ENCODE data around the gene MREG. TPM values are rescaled to one million over a fixed set of nuclear protein-coding genes. Genes with fewer than 3 reads are reported as not detected.

MREG gene
- total and polyA plus RNA-seq, 2 experiments from 2014 or later: 19.4 to 25.3 TPM

DNA sequence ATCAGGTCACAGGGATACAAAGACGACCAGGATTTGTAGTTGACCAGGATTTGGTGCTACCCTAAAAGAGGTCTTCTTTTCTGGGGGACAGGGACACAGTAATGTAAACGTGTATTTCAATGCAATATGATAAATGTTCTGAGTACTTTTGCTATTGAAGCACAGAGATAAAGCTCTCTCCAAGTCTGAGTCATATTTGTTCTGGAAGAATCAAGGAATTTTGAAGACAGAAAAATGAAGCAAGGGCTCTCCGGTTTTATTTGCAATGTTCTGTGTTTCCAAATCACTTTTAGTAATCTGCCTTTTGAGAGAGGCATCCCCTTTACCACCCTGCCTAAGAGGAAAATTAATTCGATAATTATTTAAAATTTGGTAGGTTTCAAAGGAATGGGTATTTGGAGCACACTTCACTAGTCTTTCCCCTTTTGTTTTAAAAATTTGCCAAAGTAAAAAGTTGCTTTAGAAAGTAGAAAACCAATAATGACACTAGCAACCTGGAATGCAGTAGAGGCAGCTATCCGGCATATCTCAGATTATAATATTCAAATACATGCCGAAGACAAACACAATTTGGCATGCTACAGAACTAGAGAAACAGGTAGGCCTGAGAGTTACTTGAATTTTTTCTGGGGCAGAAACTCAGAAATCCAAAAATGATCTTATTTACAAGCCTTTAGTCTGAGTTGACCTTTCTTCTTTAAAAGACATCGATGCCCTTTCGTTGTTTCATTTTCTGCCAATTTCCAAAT is 82.7 kb downstream of the MREG start (continued):
- TF ChIP-seq, protein P1, sequence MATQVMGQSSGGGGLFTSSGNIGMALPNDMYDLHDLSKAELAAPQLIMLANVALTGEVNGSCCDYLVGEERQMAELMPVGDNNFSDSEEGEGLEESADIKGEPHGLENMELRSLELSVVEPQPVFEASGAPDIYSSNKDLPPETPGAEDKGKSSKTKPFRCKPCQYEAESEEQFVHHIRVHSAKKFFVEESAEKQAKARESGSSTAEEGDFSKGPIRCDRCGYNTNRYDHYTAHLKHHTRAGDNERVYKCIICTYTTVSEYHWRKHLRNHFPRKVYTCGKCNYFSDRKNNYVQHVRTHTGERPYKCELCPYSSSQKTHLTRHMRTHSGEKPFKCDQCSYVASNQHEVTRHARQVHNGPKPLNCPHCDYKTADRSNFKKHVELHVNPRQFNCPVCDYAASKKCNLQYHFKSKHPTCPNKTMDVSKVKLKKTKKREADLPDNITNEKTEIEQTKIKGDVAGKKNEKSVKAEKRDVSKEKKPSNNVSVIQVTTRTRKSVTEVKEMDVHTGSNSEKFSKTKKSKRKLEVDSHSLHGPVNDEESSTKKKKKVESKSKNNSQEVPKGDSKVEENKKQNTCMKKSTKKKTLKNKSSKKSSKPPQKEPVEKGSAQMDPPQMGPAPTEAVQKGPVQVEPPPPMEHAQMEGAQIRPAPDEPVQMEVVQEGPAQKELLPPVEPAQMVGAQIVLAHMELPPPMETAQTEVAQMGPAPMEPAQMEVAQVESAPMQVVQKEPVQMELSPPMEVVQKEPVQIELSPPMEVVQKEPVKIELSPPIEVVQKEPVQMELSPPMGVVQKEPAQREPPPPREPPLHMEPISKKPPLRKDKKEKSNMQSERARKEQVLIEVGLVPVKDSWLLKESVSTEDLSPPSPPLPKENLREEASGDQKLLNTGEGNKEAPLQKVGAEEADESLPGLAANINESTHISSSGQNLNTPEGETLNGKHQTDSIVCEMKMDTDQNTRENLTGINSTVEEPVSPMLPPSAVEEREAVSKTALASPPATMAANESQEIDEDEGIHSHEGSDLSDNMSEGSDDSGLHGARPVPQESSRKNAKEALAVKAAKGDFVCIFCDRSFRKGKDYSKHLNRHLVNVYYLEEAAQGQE (IDR thresholded peaks at IDR 0.05; ENCODE audit: unreplicated experiment): no peak
- TF ChIP-seq ZNF331 (CRISPR knock-in tag; IDR thresholded peaks at IDR 0.05; ENCODE audit: low read depth): no peak
- no peak for TF ChIP-seq NANOG (IDR thresholded peaks at IDR 0.05; ENCODE audit: borderline replicate concordance)
- no peak for TF ChIP-seq POLR2AphosphoS5 (IDR thresholded peaks at IDR 0.05; ENCODE audit: low read depth)
- TF ChIP-seq, protein P2, sequence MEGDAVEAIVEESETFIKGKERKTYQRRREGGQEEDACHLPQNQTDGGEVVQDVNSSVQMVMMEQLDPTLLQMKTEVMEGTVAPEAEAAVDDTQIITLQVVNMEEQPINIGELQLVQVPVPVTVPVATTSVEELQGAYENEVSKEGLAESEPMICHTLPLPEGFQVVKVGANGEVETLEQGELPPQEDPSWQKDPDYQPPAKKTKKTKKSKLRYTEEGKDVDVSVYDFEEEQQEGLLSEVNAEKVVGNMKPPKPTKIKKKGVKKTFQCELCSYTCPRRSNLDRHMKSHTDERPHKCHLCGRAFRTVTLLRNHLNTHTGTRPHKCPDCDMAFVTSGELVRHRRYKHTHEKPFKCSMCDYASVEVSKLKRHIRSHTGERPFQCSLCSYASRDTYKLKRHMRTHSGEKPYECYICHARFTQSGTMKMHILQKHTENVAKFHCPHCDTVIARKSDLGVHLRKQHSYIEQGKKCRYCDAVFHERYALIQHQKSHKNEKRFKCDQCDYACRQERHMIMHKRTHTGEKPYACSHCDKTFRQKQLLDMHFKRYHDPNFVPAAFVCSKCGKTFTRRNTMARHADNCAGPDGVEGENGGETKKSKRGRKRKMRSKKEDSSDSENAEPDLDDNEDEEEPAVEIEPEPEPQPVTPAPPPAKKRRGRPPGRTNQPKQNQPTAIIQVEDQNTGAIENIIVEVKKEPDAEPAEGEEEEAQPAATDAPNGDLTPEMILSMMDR (conservative IDR thresholded peaks at IDR 0.05; ENCODE audit: low read depth in 2 of 2): no peak

DNA sequence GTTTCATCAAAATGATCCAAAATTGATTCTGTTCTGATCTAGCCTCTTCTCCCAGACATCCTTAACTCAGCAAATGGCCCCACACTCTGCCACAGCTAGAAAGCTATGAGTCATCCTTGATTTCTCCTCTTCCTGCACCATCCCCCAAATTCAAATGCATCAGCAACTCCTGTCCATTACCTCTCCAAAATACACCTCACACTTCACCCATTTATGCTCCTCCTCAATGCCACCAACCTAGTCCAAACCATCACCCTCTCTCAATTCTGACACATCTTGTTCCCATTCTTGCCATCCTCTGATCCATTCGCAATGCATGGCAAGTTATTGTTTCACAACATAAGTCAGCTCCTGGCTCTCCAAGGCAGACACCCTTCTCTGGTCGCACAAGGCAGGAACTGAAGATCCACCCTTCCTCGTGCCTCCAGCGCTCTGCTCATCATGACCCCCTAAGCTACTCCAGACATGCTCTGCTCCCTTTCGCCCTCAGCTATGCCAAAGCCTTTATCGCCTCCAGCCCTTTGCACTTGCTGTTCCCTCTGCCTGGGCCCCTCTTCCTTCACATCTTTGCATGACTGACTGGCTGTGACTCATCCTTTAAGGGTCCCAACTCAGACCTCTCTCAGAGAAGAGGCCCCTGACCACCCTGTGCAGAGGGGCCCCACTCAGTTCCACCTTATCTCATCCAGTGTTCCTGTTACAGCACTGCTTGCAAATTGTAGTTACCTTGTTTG is 83.6 kb downstream of the MREG start:
- no peak overlapping the region for H2AFZ ChIP-seq
- H3K4me2 ChIP-seq: no peak overlapping the region
- no peak for DNase-seq (ENCODE audit: low spot score)
- Mint-ChIP-seq H3K27me3 (ENCODE audit: insufficient read depth, low read depth, poor library complexity) (peaks cover 3% of the 10 kb centered on the region), H3K27ac (no peak overlapping the region; the same call in 1 of the 2 replicates), H3K9me3 (peaks cover 5% of the 10 kb centered on the region; the same call in 1 of the 3 replicates), H3K4me3 (no peak overlapping the region), H3K4me1 (peaks cover 49% of the 10 kb centered on the region), H3K36me3 (ENCODE audit: low read depth) (peaks cover 40% of the 10 kb centered on the region)
- no peaks in the 10 kb centered on the region for H3K27me3 ChIP-seq (ENCODE audit: insufficient read depth)
- H3K9me2 ChIP-seq (ENCODE audit: insufficient read depth): peaks cover 6% of the 10 kb centered on the region; the same call in 1 of the 2 replicates
- no peaks in the 10 kb centered on the region for H3K79me2 ChIP-seq (replicated peaks; ENCODE audit: insufficient read depth)
- no peak for ATAC-seq
- 0 out of 2 replicates have a peak, but pooled peaks cover 13% of the 10 kb centered on the region for H3F3A ChIP-seq (replicated peaks; ENCODE audit: low read depth)
- H3K4me3 ChIP-seq: no peak overlapping the region
- H3K27ac ChIP-seq (ENCODE audit: low read depth): no peak overlapping the region
- no peaks in the 10 kb centered on the region for H4K20me1 ChIP-seq (replicated peaks; ENCODE audit: insufficient read depth)
- peaks cover 18% of the 10 kb centered on the region for H3K4me1 ChIP-seq (ENCODE audit: insufficient read depth)
- peaks cover 20% of the 10 kb centered on the region for H3K36me3 ChIP-seq (ENCODE audit: insufficient read depth)
- TF ChIP-seq EZH2phosphoT487 (IDR thresholded peaks at IDR 0.05; ENCODE audit: unreplicated experiment) (no peak), ZNF331 (CRISPR knock-in tag; IDR thresholded peaks at IDR 0.05; ENCODE audit: low read depth) (no peak), JUNB (IDR thresholded peaks at IDR 0.05; ENCODE audit: unreplicated experiment) (no peak), POLR2AphosphoS5 (IDR thresholded peaks at IDR 0.05; ENCODE audit: low read depth) (no peak; the same call in none of the 2 replicates), CREB1 (CRISPR knock-in tag; IDR thresholded peaks at IDR 0.05; ENCODE audit: low read depth) (no peak)
- TF ChIP-seq, protein P3, sequence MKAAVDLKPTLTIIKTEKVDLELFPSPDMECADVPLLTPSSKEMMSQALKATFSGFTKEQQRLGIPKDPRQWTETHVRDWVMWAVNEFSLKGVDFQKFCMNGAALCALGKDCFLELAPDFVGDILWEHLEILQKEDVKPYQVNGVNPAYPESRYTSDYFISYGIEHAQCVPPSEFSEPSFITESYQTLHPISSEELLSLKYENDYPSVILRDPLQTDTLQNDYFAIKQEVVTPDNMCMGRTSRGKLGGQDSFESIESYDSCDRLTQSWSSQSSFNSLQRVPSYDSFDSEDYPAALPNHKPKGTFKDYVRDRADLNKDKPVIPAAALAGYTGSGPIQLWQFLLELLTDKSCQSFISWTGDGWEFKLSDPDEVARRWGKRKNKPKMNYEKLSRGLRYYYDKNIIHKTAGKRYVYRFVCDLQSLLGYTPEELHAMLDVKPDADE (IDR thresholded peaks at IDR 0.05): no peak
- TF ChIP-seq, protein P4, sequence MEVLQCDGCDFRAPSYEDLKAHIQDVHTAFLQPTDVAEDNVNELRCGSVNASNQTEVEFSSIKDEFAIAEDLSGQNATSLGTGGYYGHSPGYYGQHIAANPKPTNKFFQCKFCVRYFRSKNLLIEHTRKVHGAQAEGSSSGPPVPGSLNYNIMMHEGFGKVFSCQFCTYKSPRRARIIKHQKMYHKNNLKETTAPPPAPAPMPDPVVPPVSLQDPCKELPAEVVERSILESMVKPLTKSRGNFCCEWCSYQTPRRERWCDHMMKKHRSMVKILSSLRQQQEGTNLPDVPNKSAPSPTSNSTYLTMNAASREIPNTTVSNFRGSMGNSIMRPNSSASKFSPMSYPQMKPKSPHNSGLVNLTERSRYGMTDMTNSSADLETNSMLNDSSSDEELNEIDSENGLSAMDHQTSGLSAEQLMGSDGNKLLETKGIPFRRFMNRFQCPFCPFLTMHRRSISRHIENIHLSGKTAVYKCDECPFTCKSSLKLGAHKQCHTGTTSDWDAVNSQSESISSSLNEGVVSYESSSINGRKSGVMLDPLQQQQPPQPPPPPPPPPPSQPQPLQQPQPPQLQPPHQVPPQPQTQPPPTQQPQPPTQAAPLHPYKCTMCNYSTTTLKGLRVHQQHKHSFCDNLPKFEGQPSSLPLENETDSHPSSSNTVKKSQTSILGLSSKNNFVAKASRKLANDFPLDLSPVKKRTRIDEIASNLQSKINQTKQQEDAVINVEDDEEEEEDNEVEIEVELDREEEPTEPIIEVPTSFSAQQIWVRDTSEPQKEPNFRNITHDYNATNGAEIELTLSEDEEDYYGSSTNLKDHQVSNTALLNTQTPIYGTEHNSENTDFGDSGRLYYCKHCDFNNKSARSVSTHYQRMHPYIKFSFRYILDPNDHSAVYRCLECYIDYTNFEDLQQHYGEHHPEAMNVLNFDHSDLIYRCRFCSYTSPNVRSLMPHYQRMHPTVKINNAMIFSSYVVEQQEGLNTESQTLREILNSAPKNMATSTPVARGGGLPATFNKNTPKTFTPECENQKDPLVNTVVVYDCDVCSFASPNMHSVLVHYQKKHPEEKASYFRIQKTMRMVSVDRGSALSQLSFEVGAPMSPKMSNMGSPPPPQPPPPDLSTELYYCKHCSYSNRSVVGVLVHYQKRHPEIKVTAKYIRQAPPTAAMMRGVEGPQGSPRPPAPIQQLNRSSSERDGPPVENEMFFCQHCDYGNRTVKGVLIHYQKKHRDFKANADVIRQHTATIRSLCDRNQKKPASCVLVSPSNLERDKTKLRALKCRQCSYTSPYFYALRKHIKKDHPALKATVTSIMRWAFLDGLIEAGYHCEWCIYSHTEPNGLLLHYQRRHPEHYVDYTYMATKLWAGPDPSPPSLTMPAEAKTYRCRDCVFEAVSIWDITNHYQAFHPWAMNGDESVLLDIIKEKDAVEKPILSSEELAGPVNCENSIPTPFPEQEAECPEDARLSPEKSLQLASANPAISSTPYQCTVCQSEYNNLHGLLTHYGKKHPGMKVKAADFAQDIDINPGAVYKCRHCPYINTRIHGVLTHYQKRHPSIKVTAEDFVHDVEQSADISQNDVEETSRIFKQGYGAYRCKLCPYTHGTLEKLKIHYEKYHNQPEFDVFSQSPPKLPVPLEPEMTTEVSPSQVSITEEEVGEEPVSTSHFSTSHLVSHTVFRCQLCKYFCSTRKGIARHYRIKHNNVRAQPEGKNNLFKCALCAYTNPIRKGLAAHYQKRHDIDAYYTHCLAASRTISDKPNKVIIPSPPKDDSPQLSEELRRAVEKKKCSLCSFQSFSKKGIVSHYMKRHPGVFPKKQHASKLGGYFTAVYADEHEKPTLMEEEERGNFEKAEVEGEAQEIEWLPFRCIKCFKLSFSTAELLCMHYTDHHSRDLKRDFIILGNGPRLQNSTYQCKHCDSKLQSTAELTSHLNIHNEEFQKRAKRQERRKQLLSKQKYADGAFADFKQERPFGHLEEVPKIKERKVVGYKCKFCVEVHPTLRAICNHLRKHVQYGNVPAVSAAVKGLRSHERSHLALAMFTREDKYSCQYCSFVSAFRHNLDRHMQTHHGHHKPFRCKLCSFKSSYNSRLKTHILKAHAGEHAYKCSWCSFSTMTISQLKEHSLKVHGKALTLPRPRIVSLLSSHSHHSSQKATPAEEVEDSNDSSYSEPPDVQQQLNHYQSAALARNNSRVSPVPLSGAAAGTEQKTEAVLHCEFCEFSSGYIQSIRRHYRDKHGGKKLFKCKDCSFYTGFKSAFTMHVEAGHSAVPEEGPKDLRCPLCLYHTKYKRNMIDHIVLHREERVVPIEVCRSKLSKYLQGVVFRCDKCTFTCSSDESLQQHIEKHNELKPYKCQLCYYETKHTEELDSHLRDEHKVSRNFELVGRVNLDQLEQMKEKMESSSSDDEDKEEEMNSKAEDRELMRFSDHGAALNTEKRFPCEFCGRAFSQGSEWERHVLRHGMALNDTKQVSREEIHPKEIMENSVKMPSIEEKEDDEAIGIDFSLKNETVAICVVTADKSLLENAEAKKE (CRISPR knock-in tag; IDR thresholded peaks at IDR 0.05): no peak

All from GM23338 (cell line).